NOMO-1 (cell line): ENCODE data around the gene FCHSD2.
"Not testable (repeated sequence)": the region's sequence is repeated elsewhere in the genome, so short reads cannot be mapped to it uniquely, and the experiment has no call there.

Experiments
- DNase-seq, 2 experiments: peaks; one replicate each; lab custom pipeline; 2025; ENCODE audit not compliant: unreplicated experiment in 2 of 2; lab: John Stamatoyannopoulos, UW

Gene FCHSD2

GRCh38 chr11:72940417-72940816, 201.7 kb downstream of the FCHSD2 start:
- DNase-seq, result no peak

DNA sequence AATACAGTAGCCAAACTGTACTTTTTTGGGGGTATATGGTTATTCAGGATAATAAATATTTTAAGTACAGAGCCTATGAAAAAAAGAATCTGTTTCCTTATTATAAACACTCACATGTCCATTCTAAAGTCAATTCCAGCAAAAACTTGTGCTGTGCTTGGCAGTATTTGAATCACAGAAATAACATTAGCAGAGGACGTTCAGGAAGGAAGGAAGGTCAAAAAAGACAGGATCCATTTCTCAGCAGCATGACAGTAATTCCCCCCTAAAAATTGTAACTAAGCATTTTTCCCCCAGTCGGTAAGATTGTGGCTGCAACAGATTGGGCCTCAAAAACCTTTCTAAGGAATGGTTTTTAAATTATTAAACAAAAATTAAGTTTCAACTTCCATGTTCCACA, 203.1 kb downstream of the FCHSD2 start:
- DNase-seq, result no peak

- no peak for DNase-seq
Observed at GRCh38 chr11:72937439-72937838, 204.7 kb downstream of the FCHSD2 start.

GRCh38 chr11:72935700-72936099, 206.4 kb downstream of the FCHSD2 start:
- peak in 1 of 2 experiments; percentile 67 for DNase-seq

DNA sequence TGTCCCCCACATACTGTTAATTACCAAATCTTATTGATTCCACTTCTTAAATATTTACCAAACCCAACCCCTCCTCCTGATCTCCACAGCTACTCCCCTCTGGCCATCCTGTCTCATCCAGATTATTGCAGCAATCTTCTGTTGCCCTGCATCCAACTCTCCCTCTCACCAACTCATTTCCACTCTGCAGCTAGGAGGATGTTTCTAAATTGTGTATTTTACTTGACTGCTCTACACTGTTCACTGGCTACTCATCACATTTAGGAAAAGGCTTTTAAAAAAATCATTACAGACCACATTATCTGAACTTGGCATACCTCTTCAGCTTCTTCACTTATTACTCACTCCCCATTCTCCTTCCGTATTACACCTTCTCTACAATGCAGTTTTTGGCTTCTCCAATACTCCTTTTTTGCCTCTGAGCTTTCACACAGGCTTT, 210.0 kb downstream of the FCHSD2 start:
- DNase-seq, result no peak

DNA sequence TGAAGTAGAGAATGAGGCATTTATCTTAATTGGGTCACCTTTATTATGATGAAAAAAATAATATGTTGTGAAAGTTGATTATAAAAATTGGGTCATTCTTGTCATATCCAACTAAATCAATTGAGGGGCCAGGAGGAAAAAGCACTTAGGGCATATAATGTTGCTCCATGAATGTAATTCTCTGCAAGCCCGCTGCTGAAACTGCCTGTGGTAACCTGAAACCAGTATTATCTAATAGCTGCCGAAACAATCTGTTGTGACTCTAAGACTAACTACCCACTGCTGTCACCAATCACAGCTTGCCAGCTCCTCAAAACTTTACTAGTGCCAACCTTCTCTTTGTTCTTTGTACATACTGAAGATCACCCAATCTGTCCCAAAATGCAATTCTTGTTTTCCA, 212.1 kb downstream of the FCHSD2 start:
- no peak for DNase-seq

DNA sequence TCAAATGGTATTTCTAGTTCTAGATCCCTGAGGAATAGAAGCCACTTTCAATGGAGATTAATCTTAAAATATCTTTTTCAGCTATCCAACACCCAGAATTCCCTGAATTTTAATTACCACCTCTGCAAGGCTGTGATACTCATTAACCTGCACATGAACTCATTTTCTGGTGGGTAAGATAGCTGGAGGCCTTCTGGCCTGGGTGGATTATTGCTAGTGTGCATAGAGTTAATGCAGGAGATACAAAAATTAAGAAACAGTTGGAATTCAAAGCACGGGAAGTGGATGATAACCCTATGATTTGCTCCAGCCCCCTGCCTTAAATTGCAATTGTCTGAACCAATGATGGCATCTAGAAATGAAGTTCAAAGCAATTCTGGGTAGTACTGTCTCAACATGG, 212.9 kb downstream of the FCHSD2 start:
- DNase-seq, result no peak

GRCh38 chr11:72927380-72927779, 214.7 kb downstream of the FCHSD2 start:
- DNase-seq, result no peak

GRCh38 chr11:72926076-72926475, 216.0 kb downstream of the FCHSD2 start:
- DNase-seq, result no peak

GRCh38 chr11:72925656-72926055, 216.5 kb downstream of the FCHSD2 start:
- no peak for DNase-seq

GRCh38 chr11:72924568-72925190, 217.4 kb downstream of the FCHSD2 start:
- peak; percentile 10 to 52 for DNase-seq

DNA sequence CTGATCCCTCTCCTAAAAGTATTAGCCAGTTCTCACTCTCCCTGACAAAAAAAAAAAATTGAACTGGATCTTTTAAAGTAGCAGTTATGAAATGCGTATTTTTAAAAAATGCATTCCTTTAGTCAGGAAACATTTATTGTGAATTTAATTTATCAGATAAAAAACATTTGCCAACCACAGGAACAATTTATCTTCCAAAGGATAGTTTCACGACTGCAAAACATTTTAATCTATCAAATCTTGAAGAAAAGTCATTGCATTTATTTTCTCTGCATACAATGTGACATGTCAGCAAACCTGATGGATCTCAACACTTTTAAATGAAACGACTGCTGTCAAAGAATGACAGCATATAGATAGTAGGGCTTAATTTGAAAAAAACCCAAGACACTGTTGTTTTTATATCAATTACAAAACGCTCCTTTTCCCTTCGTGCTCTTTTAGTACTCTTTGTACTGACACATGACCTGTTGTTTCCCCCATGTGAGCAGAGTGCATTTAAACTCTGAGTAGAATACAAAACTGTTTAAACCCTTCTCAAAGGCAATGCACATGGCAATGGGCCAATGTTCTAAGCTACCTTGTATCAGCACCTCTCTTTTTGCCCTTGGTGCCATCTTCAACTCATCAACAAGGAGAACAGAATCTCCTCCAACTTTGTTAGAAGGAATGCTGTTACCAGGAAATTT, 220.9 kb downstream of the FCHSD2 start:
- DNase-seq, result no peak

GRCh38 chr11:72920001-72920400, 222.1 kb downstream of the FCHSD2 start:
- no peak for DNase-seq

- no peak for DNase-seq
Observed at GRCh38 chr11:72918851-72919250, 223.3 kb downstream of the FCHSD2 start.

DNA sequence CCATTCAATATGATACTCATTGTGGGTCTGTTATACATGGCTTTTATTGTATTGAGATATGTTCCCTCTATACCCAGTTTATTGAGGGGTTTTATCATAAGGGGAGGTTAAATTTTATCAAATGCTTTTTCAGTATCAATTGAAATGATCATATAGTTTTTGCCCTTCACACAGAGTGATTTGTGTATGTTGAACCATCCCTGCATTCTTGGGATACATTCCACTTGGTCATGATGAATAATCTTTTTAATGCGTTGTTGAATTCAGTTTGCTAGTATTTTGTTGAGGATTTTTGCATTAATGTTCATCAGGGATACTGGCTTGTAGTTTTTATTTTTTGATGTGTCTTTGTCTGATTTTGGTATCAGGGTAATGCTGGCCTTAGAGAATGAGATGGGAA, 229.9 kb downstream of the FCHSD2 start:
- no peak for DNase-seq

DNA sequence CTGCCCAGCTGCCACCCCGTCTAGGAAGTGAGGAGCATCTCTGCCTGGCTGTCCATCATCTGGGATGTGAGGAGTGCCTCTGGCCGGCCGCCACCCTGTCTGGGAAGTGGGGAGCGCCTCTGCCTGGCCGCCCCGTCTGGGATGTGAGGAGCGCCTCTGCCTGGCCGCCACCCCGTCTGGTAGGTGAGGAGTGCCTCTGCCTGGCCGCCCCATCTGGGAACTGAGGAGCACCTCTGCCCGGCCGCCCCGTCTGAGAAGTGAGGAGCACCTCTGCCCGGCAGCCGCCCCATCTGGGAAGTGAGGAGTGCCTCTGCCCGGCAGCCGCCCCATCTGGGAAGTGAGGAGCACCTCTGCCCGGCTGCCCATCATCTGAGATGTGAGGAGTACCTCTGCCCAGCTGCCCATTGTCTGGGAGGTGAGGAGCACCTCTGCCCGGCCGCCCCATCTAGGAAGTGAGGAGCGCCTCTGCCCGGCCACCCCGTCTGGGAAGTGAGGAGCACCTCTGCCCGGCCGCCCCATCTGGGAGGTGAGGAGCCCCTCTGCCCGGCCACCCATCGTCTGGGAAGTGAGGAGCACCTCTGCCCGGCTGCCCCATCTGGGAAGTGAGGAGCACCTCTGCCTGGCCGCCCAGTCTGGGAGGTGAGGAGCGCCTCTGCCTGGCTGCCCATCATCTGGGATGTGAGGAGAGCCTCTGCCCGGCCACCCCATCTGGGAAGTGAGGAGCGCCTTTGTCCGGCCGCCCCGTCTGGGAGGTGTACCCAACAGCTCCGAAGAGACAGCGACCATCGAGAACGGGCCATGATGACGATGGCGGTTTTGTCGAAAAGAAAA, 232.3 kb downstream of the FCHSD2 start:
- DNase-seq, result not testable (repeated sequence)

- no peak for DNase-seq
Observed at GRCh38 chr11:72908032-72908676, 234.0 kb downstream of the FCHSD2 start.

DNA sequence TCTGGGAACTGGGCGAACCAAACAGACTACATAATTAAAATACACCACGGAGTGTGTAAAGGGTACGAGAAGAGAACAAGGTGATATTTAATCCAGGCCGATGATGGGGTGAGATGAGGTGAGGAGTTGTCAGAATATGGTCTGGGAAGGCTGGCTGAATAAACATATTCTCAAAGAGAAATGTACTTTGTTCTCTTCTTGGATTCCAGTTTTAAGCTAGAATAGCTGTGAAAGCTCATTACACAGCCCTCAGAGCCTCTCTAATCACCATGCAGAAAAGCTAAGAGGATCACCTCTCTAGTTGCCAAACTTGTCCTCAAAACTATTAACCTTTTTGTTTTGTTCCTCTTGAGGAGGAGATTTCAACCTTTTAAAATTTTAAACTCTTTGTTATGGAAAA, 238.1 kb downstream of the FCHSD2 start:
- no peak for DNase-seq

DNA sequence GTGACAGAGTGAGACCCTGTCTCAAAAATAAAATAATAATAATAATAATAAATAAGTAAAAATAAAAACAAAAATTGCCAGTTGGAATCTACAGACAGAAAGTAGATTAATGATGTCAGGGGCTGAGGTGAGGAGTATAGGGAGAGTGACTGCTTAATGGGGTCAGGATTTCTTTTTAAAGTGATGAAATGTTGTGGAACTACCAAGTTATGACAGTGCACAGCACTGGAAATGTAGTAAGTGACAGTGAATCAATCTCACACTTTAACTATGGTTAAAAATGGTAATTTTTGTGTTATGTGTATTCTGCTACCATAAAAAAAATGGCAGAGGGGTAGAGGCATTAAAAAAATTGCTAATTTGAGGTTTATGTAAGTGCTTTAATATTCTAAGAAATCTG, 240.7 kb downstream of the FCHSD2 start:
- no peak for DNase-seq

- no peak for DNase-seq
Observed at GRCh38 chr11:72900013-72900412, 242.1 kb downstream of the FCHSD2 start.

DNA sequence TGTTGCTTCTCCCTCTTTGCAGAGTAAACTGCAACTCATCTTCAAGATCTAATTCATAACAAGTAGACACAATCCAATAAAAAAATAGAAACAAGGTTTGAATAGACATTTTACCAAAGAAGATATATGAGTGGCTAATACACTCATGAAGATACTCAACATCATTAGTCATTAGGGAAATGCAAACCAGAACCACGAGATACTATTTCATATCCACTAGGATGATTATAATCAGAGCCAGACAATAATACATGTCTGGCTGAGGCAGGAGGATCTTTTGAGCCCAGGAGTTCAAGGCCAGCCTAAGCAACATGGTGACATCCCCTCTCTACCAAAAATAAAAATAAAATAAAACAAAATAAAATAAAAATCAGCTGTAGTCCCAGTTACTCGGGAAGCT, 242.9 kb downstream of the FCHSD2 start:
- no peak for DNase-seq
